HG03064 (cell line): ENCODE measurements around the gene LBX1.

Source experiments
- ATAC-seq: cut with Tn5 transposase; IDR thresholded peaks from one replicate; pipeline ENCODE4 v1.9.1; 2021; ENCODE audit warnings: low read depth; ENCODE audit not compliant: unreplicated experiment

LBX1 gene

GRCh38 chr10:101226491-101227428 lies 2.5 kb downstream of the LBX1 start:
- ATAC-seq: no peak

- ATAC-seq: no peak
These were observed 3.3 kb downstream of the LBX1 start for GRCh38 chr10:101225846-101226421.

- no peak for ATAC-seq
These were observed 4.1 kb downstream of the LBX1 start for GRCh38 chr10:101224910-101225823.

- ATAC-seq: no peak
These were observed 5.0 kb downstream of the LBX1 start for GRCh38 chr10:101224060-101224909.

GRCh38 chr10:101223274-101224059 lies 5.8 kb downstream of the LBX1 start:
- ATAC-seq: no peak

- ATAC-seq: no peak
These were observed 6.5 kb downstream of the LBX1 start for GRCh38 chr10:101222683-101223273.

- no peak for ATAC-seq
These were observed 7.2 kb downstream of the LBX1 start for GRCh38 chr10:101221963-101222531.

GRCh38 chr10:101221549-101221948 lies 7.7 kb downstream of the LBX1 start:
- no peak for ATAC-seq

GRCh38 chr10:101219946-101220451 lies 9.3 kb downstream of the LBX1 start:
- ATAC-seq: no peak

- no peak for ATAC-seq
These were observed 9.9 kb downstream of the LBX1 start for GRCh38 chr10:101219139-101219945.

- no peak for ATAC-seq
These were observed 10.7 kb downstream of the LBX1 start for GRCh38 chr10:101218351-101219138.

- ATAC-seq: no peak
These were observed 11.6 kb downstream of the LBX1 start for GRCh38 chr10:101217450-101218281.

- ATAC-seq: no peak
These were observed 12.2 kb downstream of the LBX1 start for GRCh38 chr10:101217044-101217425.

GRCh38 chr10:101216207-101217043 lies 12.8 kb downstream of the LBX1 start:
- ATAC-seq: no peak
